Spleen (tissue), 11 donors: Measurements from ENCODE around the gene HADH. TPM values are rescaled to one million over a fixed set of nuclear protein-coding genes. Genes with fewer than 3 reads are reported as not detected.

ENCODE experiments used
- DNase-seq: peaks from one replicate; pipeline ENCODE4 v3.0.0-alpha.2; 2020
- H3K27ac ChIP-seq, 8 donors: fragments of 200-600 bp; sonication (generic) in 7 of 8; 1 replicate in 4 of 8; 2 replicates in 4 of 8; pipeline versions ENCODE4 v1.5.0 to v1.8.0; 2016 to 2021; ENCODE audit warnings: inconsistent platforms in 4 of 8, mild to moderate bottlenecking in 4 of 8, moderate library complexity in 1 of 8
- H3K27me3 ChIP-seq, 7 donors: fragments of 200-600 bp; sonication (generic) in 6 of 7; replicated peaks in 1 of 7; 1 replicate in 4 of 7; 2 replicates in 3 of 7; pipeline versions ENCODE4 v1.5.0 to v1.8.0; 2016 to 2021; ENCODE audit warnings: inconsistent platforms in 3 of 7, mild to moderate bottlenecking in 1 of 7
- H3K36me3 ChIP-seq, 6 donors: fragments of 200-600 bp; sonication (generic) in 5 of 6; 1 replicate in 4 of 6; 2 replicates in 2 of 6; pipeline versions ENCODE4 v1.5.0 to v1.8.0; 2016 to 2021; ENCODE audit warnings: inconsistent platforms in 2 of 6
- H3K4me1 ChIP-seq, 6 donors: fragments of 200-600 bp; sonication (generic) in 5 of 6; 1 replicate in 3 of 6; 2 replicates in 3 of 6; pipeline versions ENCODE4 v1.5.0 to v1.8.0; 2016 to 2021; ENCODE audit warnings: inconsistent platforms in 3 of 6
- H3K4me3 ChIP-seq, 8 donors: fragments of 200-600 bp; sonication (generic) in 7 of 8; 1 replicate in 4 of 8; 2 replicates in 4 of 8; pipeline versions ENCODE4 v1.5.0 to v1.8.0; 2016 to 2021; ENCODE audit warnings: inconsistent platforms in 4 of 8, mild to moderate bottlenecking in 4 of 8, moderate library complexity in 2 of 8
- H3K9me3 ChIP-seq, 8 donors: fragments of 200-600 bp; sonication (generic) in 7 of 8; 1 replicate in 4 of 8; 2 replicates in 4 of 8; pipeline versions ENCODE4 v1.5.0 to v1.8.0; 2016 to 2021; ENCODE audit warnings: inconsistent platforms in 4 of 8
- POLR2A ChIP-seq, 3 donors: fragments of 450-650 bp; IDR thresholded peaks; one replicate each; pipeline ENCODE4 v1.5.1; 2017; ENCODE audit warnings: antibody characterized with exemption in 3 of 3, mild to moderate bottlenecking in 1 of 3
- POLR2AphosphoS5 ChIP-seq, 3 donors: sonication (generic); formaldehyde crosslinking; IDR thresholded peaks; one replicate each; pipeline ENCODE4 v1.5.1; 2017; ENCODE audit warnings: antibody characterized with exemption in 3 of 3
- WGBS, 5 donors: extraction: QIAGEN DNeasy Blood & Tissue Kit in 3 of 5; methylation state at CpG; one replicate each; pipeline versions ENCODE4 v1.1.5 to v1.1.7; 2013 to 2018; 5-methylcytosine and 5-hydroxymethylcytosine counted together
- intact Hi-C: fragments of 100-400 bp; cut with DNase I; formaldehyde crosslinking; loops from one replicate; pipeline ENCODE4 v1.15.0; 2023; ENCODE audit warnings: low total_unique reads
- polyA plus RNA-seq, 3 donors: library from polyadenylated mRNA; stranded (reverse); fragments of 200-250 nt; gene quantifications; one replicate each; pipeline ENCODE4 v1.2.1, GENCODE V29; 2013
- total RNA-seq, 7 donors: library from RNA; depleted of rRNA in 3 of 7; stranded (reverse); fragments of >200 nt in 3 of 7; fragmentation: NEBNext Ultra II Directional in 4 of 7; extraction: Animal tissue kit (Norgen Biotek cat#: 25700) in 4 of 7; gene quantifications; one replicate each; pipeline versions ENCODE4 v1.1.0 to v1.2.1, GENCODE V29; 2016 to 2021
- TF ChIP-seq, protein P1 (sequence below), 11 experiments: fragments of 200-600 bp in 7 of 11; fragments of 450-650 bp in 4 of 11; sonication (generic) in 4 of 11; IDR thresholded peaks in 8 of 11; conservative IDR thresholded peaks in 3 of 11; 1 replicate in 7 of 11; 2 replicates in 4 of 11; pipeline versions ENCODE4 v1.4.0 to v1.8.0; 2016 to 2021; ENCODE audit warnings: antibody characterized with exemption in 11 of 11, inconsistent platforms in 4 of 11, mild to moderate bottlenecking in 1 of 11
- donor health status: healthy with polysubstance abuse.
- donor health status: DM: no; HTN: no; CAD: no; lungs with moderate emphysema.
- donor health status: DM: no; HTN: no; CAD: no.
- donor health status: Bipolar disorder and iron deficiency.
- donor health status: healthy.
- donor health status: DM: no; HTN: no; CAD: no.
- donor health status: DM: yes; HTN: yes; CAD: no.

The HADH gene
- total and polyA plus RNA-seq, 10 donors = 24.4 to 39.9 (median 29.1) TPM

DNA sequence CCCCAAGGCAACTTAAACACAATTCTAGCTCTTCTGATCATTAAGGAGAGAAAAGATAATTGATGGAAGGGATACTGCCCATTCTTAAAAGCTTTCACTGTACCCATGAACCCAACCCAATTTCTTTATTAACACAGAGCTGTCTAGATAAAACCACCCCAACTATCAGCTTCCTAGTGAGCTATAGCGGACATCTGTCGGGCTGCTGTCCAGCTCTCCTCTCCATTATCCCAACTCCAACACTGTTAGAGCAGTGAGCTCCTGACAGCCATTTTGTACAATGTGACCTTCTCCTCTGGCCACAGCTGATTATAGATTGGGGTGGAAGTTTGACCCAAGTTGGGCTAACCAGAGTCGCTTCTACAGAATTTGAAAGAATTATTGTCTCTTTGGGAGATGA lies 66.1 kb downstream of the HADH start:
- Histone ChIP-seq H3K27ac (no peak overlapping the region), H3K27me3 (no peaks in the 10 kb centered on the region), H3K4me1 (no peaks in the 10 kb centered on the region), H3K36me3 (no peaks in the 10 kb centered on the region), H3K9me3 (no peaks in the 10 kb centered on the region), H3K4me3 (no peak overlapping the region)
- intact Hi-C loops = no loop called here
- WGBS, 5 donors = 94 to 98% (median 94%) methylated on average over 3 of the region's 3 CpGs
- no peak for TF ChIP-seq POLR2A (IDR thresholded peaks at IDR 0.05)
- TF ChIP-seq, protein P1, sequence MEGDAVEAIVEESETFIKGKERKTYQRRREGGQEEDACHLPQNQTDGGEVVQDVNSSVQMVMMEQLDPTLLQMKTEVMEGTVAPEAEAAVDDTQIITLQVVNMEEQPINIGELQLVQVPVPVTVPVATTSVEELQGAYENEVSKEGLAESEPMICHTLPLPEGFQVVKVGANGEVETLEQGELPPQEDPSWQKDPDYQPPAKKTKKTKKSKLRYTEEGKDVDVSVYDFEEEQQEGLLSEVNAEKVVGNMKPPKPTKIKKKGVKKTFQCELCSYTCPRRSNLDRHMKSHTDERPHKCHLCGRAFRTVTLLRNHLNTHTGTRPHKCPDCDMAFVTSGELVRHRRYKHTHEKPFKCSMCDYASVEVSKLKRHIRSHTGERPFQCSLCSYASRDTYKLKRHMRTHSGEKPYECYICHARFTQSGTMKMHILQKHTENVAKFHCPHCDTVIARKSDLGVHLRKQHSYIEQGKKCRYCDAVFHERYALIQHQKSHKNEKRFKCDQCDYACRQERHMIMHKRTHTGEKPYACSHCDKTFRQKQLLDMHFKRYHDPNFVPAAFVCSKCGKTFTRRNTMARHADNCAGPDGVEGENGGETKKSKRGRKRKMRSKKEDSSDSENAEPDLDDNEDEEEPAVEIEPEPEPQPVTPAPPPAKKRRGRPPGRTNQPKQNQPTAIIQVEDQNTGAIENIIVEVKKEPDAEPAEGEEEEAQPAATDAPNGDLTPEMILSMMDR (IDR thresholded peaks at IDR 0.05 in 8 of 11, conservative IDR thresholded peaks at IDR 0.05 in 3 of 11) = no peak
- TF ChIP-seq POLR2AphosphoS5 (IDR thresholded peaks at IDR 0.05) = no peak
- DNase-seq = no peak

DNA sequence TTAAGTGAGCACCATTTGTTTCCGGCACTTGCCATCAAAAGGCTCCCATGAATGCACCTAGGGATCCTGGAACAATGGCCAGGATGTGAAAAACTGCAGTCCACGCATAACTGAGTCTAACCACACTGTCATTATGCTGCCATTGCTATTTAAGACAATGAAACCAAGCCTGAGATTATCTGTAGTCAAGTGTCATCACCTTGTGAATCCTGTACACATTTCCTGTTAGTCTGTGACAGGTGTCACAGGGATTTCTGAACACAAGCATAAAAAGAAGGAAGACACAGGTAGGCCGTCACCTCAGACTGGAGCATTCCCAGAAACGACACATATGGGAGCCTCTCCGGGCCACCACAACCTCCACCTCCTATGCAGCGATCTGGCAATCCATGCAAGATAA lies 66.7 kb downstream of the HADH start:
- TF ChIP-seq POLR2AphosphoS5 (IDR thresholded peaks at IDR 0.05) (no peak), POLR2A (IDR thresholded peaks at IDR 0.05) (no peak)
- TF ChIP-seq, protein P1 (IDR thresholded peaks at IDR 0.05 in 8 of 11, conservative IDR thresholded peaks at IDR 0.05 in 3 of 11) = no peak
- Histone ChIP-seq H3K36me3 (no peaks in the 10 kb centered on the region), H3K4me3 (no peak overlapping the region), H3K27ac (no peak overlapping the region), H3K4me1 (no peaks in the 10 kb centered on the region), H3K9me3 (no peaks in the 10 kb centered on the region), H3K27me3 (no peaks in the 10 kb centered on the region)
- 76 to 83% (median 78%) methylated on average over 6 of the region's 6 CpGs for WGBS, 5 donors
- intact Hi-C loops = no loop called here
- no peak for DNase-seq

DNA sequence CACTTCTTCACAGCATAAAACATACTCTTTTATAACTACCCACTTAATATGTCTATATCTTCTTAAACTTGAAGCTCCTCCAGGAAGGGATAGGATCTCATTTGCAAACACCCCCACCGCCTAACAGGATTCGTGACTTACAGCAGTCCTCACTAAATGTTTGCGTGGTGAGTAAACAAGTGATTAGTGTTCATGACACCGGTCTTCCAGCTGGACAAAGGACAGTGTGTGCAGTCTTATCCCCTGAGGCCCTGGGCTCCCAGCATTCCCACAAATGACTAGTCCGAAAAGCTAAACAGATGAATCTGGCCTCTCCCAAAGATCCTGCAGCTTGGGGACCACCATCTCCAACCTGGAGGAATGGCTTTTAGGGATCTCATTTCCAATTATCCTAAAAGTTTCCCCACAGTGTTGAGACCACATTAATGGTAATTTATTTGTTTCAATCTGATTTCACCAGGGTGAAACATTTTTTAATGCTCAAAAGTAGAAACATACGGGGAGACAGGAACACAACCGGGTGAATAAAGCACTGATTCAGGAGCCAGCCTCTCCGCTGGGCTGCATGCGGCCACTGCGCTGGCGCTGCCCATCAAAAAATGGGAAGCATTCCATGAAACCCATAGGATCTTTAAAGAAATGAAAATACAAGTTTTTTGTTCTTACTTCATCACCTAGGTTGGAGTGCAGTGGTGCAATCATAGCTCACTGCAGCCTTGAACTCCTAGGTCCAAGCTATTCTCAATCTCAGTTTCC lies 69.2 kb downstream of the HADH start:
- no peak overlapping the region for H3K4me3 ChIP-seq
- peaks cover 0 to 7% (median 0%) of the 10 kb centered on the region in 7 donors for H3K27me3 ChIP-seq
- no peak overlapping the region for H3K27ac ChIP-seq
- intact Hi-C loops = no loop called here
- WGBS, 5 donors = 84 to 94% (median 92%) methylated on average over 11 of the region's 11 CpGs
- no peaks in the 10 kb centered on the region for H3K4me1 ChIP-seq
- TF ChIP-seq, protein P1 (IDR thresholded peaks at IDR 0.05 in 8 of 11, conservative IDR thresholded peaks at IDR 0.05 in 3 of 11) = no peak
- no peak for TF ChIP-seq POLR2AphosphoS5 (IDR thresholded peaks at IDR 0.05)
- TF ChIP-seq POLR2A (IDR thresholded peaks at IDR 0.05) = no peak
- no peaks in the 10 kb centered on the region for H3K36me3 ChIP-seq
- no peak for DNase-seq
- no peaks in the 10 kb centered on the region for H3K9me3 ChIP-seq

DNA sequence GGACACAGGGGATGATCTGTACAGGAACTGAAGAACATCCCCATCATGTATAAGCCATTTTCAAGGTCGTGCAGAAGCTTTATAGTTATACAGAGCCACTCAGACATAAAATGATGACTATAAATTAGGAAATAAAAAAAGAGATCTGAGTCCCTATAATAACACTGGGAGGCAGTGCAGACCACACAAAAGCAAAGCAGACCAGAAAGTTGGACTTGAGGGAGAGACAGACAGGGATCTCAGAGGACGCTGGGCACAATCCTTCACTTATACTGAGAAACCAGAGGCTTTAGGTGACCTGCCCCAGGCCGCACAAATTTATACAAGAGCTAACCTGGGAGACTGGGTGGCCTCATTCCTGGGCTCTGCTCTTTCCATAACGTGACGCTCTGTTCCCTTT lies 70.5 kb downstream of the HADH start:
- no peak overlapping the region for H3K27ac ChIP-seq
- WGBS, 5 donors = 54 to 67% (median 58%) methylated on average over 5 of the region's 5 CpGs
- no peak for TF ChIP-seq POLR2A (IDR thresholded peaks at IDR 0.05)
- TF ChIP-seq, protein P1 (IDR thresholded peaks at IDR 0.05 in 8 of 11, conservative IDR thresholded peaks at IDR 0.05 in 3 of 11) = peak in 2 of 11 experiments; percentile 26 to 48
- no peaks in the 10 kb centered on the region for H3K36me3 ChIP-seq
- intact Hi-C loops = no loop called here
- H3K4me3 ChIP-seq = no peak overlapping the region
- no peaks in the 10 kb centered on the region for H3K4me1 ChIP-seq
- H3K9me3 ChIP-seq = no peaks in the 10 kb centered on the region
- peaks cover 0 to 7% (median 0%) of the 10 kb centered on the region in 7 donors for H3K27me3 ChIP-seq
- no peak for DNase-seq
